ENCODE results near the gene MBNL1.

GRCh38 chr3:152243721-152244516, 24.8 kb upstream of the MBNL1 start:
- TF ChIP-seq CTCF (optimal IDR thresholded peaks at IDR 0.05 in 1 of 3, IDR thresholded peaks at IDR 0.05 in 1 of 3, conservative IDR thresholded peaks at IDR 0.05 in 1 of 3; ENCODE audit: extremely low read depth in 1 of 3, insufficient read depth in 2 of 3, low read length in 3 of 3) (no peak), EZH2 (IDR thresholded peaks at IDR 0.05; ENCODE audit: low read length) (no peak)
